ENCODE results near the gene PTCD2.

PTCD2 gene

GRCh38 chr5:72415616-72416325 lies 95.6 kb downstream of the PTCD2 start:
- DNase-seq (ENCODE audit: low read depth, low spot score): no peak

- no peak for DNase-seq (ENCODE audit: low read depth, low spot score)
These were observed 97.3 kb downstream of the PTCD2 start for GRCh38 chr5:72417333-72418062.
